HEK293T (cell line): ENCODE measurements around the gene STXBP5.
A peak's percentile ranks its signal among the peaks of the same experiment; 100 is the strongest.
"Not testable (repeated sequence)": the region's sequence is repeated elsewhere in the genome, so short reads cannot be mapped to it uniquely, and the experiment has no call there.

ENCODE experiments used
- CTCF ChIA-PET: fragments of 350-600 bp; formaldehyde crosslinking; extraction: SDS; loops from one replicate; lab custom pipeline; 2021; ENCODE audit warnings: antibody characterized with exemption, inconsistent platforms; lab: Yijun Ruan, JAX
- POLR2A ChIA-PET: fragments of 350-600 bp; formaldehyde crosslinking; extraction: SDS; loops from one replicate; lab custom pipeline; 2020; ENCODE audit warnings: antibody characterized with exemption, inconsistent platforms; lab: Yijun Ruan, JAX
- DNase-seq: peaks from one replicate; pipeline ENCODE4 v3.0.0; 2012; ENCODE audit warnings: mixed read lengths; ENCODE audit errors: extremely low spot score
- ARNT ChIP-seq: fragments of 450-650 bp; IDR thresholded peaks from 2 replicates; pipeline ENCODE4 v1.6.1; 2017; ENCODE audit warnings: mild to moderate bottlenecking
- BHLHE40 ChIP-seq: fragments of 450-650 bp; IDR thresholded peaks from 2 replicates; pipeline ENCODE4 v1.6.1; 2016; ENCODE audit warnings: mild to moderate bottlenecking, moderate library complexity, borderline replicate concordance
- CTBP1 ChIP-seq: fragments of 450-650 bp; IDR thresholded peaks from 2 replicates; pipeline ENCODE4 v1.6.1; 2016; ENCODE audit warnings: borderline replicate concordance
- ELF4 ChIP-seq: fragments of 450-650 bp; IDR thresholded peaks from 2 replicates; pipeline ENCODE4 v1.6.1; 2017; ENCODE audit warnings: antibody characterized with exemption
- FOXA1 ChIP-seq: fragments of 450-650 bp; IDR thresholded peaks from 2 replicates; pipeline ENCODE4 v1.6.1; 2016; ENCODE audit warnings: mild to moderate bottlenecking
- FOXK2 ChIP-seq: fragments of 450-650 bp; IDR thresholded peaks from 2 replicates; pipeline ENCODE4 v1.6.1; 2016; ENCODE audit warnings: mild to moderate bottlenecking
- FOXM1 ChIP-seq: fragments of 450-650 bp; IDR thresholded peaks from 2 replicates; pipeline ENCODE4 v1.6.1; 2017; ENCODE audit warnings: mild to moderate bottlenecking, borderline replicate concordance
- HDGF ChIP-seq: fragments of 450-650 bp; IDR thresholded peaks from 2 replicates; pipeline ENCODE4 v1.6.1; 2017; ENCODE audit warnings: antibody characterized with exemption, borderline replicate concordance
- L3MBTL2 ChIP-seq: fragments of 450-650 bp; conservative IDR thresholded peaks from 2 replicates; pipeline ENCODE4 v1.6.1; 2016; ENCODE audit warnings: mild to moderate bottlenecking
- LEF1 ChIP-seq: fragments of 450-650 bp; IDR thresholded peaks from 2 replicates; pipeline ENCODE4 v1.6.1; 2017; ENCODE audit warnings: mild to moderate bottlenecking, borderline replicate concordance
- NFRKB ChIP-seq: fragments of 450-650 bp; IDR thresholded peaks from 2 replicates; pipeline ENCODE4 v1.6.1; 2016; ENCODE audit warnings: mild to moderate bottlenecking, moderate library complexity
- PKNOX1 ChIP-seq: fragments of 450-650 bp; IDR thresholded peaks from 2 replicates; pipeline ENCODE4 v1.6.1; 2016
- SP1 ChIP-seq: fragments of 450-650 bp; IDR thresholded peaks from 2 replicates; pipeline ENCODE4 v1.6.1; 2017
- SUZ12 ChIP-seq: fragments of 450-650 bp; IDR thresholded peaks from 2 replicates; pipeline ENCODE4 v1.6.1; 2016; ENCODE audit warnings: mild to moderate bottlenecking
- TARDBP ChIP-seq: fragments of 450-650 bp; IDR thresholded peaks from 2 replicates; pipeline ENCODE4 v1.6.1; 2016
- ZNF384 ChIP-seq: fragments of 450-650 bp; IDR thresholded peaks from 2 replicates; pipeline ENCODE4 v1.6.1; 2016

STXBP5 gene

GRCh38 chr6:147378819-147379218, 174.6 kb downstream of the STXBP5 start:
- ChIA-PET CTCF (interaction anchor here (0.6 kb wide), 1 partner anchor 817 kb away, joined by 3 read pairs; no protein-coding TSS in a partner anchor), POLR2A (no interaction called here)
- TF ChIP-seq ARNT, result no peak
- no peak for TF ChIP-seq LEF1
- TF ChIP-seq BHLHE40, result no peak
- no peak for TF ChIP-seq ZNF384
- TF ChIP-seq TARDBP, result no peak
- TF ChIP-seq L3MBTL2, result no peak
- TF ChIP-seq NFRKB, result no peak
- no peak for TF ChIP-seq CTBP1
- no peak for TF ChIP-seq FOXA1
- no peak for TF ChIP-seq FOXM1
- TF ChIP-seq SUZ12, result no peak
- TF ChIP-seq HDGF, result no peak
- TF ChIP-seq FOXK2, result no peak
- no peak for TF ChIP-seq ELF4
- TF ChIP-seq PKNOX1, result no peak
- no peak for DNase-seq

DNA sequence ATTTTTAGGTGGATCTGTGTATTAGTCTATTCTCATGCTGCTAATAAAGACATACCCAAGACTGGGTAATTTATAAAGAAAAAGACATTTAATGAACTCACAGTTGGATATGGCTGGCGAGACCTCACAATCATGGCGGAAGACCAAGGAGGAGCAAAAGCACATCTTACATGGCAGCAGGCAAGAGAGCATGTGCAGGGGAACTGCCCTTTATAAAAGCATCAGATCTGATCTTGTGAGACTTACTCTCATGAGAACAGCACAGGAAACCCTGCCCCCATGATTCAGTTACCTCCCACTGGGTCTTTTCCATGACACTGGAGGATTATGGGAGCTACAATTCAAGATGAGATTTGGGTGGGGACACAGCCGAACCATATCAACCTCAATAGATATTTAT, 176.6 kb downstream of the STXBP5 start:
- CTCF ChIA-PET, DNase-seq, POLR2A ChIA-PET: not testable (repeated sequence)

- POLR2A ChIA-PET, result no interaction called here
- DNase-seq, result no peak
- CTCF ChIA-PET, result interaction anchor here (0.5 kb wide), 1 partner anchor 867 kb away, joined by 3 read pairs; no protein-coding TSS in a partner anchor
- TF ChIP-seq L3MBTL2 (no peak), SP1 (no peak), TARDBP (no peak), LEF1 (no peak), ELF4 (no peak), FOXK2 (no peak), FOXM1 (no peak), NFRKB (no peak), ZNF384 (no peak), HDGF (no peak), ARNT (no peak), PKNOX1 (no peak), CTBP1 (no peak)
These were observed 177.5 kb downstream of the STXBP5 start for GRCh38 chr6:147381712-147382111.

- ChIA-PET POLR2A (no interaction called here), CTCF (interaction anchor here (0.7 kb wide), 1 partner anchor 337 kb away, joined by 3 read pairs; no protein-coding TSS in a partner anchor)
These were observed 178.8 kb downstream of the STXBP5 start for GRCh38 chr6:147382945-147383554.

GRCh38 chr6:147384029-147384428, 179.8 kb downstream of the STXBP5 start:
- ChIA-PET POLR2A (no interaction called here), CTCF (interaction anchor here (0.6 kb wide), 1 partner anchor 1003 kb away, joined by 3 read pairs; no protein-coding TSS in a partner anchor)
- TF ChIP-seq NFRKB (no peak), ELF4 (no peak), SUZ12 (no peak), FOXK2 (no peak), ARNT (no peak), BHLHE40 (no peak), FOXM1 (no peak), TARDBP (no peak), L3MBTL2 (no peak), PKNOX1 (no peak), SP1 (no peak), FOXA1 (no peak), HDGF (no peak), CTBP1 (no peak), ZNF384 (no peak), LEF1 (no peak)
- no peak for DNase-seq

More at GRCh38 chr6:147382945-147383554, 178.8 kb downstream of the STXBP5 start:
- peak; percentile 20 for DNase-seq
- TF ChIP-seq SP1, result no peak
- TF ChIP-seq FOXK2, result no peak
- TF ChIP-seq FOXM1, result no peak
- TF ChIP-seq LEF1, result no peak
- TF ChIP-seq ZNF384, result no peak
- TF ChIP-seq L3MBTL2, result no peak
- no peak for TF ChIP-seq ARNT
- TF ChIP-seq HDGF, result no peak
- no peak for TF ChIP-seq BHLHE40
- TF ChIP-seq SUZ12, result no peak
- no peak for TF ChIP-seq PKNOX1
- no peak for TF ChIP-seq TARDBP
- no peak for TF ChIP-seq CTBP1
- no peak for TF ChIP-seq FOXA1
- no peak for TF ChIP-seq ELF4
- TF ChIP-seq NFRKB, result no peak
